Measurements from ENCODE around the gene PIGU. TPM values are rescaled to one million over a fixed set of nuclear protein-coding genes. Genes with fewer than 3 reads are reported as not detected.

The PIGU gene
- total RNA-seq, 1 experiment from 2014 or later, result 25.1 TPM

DNA sequence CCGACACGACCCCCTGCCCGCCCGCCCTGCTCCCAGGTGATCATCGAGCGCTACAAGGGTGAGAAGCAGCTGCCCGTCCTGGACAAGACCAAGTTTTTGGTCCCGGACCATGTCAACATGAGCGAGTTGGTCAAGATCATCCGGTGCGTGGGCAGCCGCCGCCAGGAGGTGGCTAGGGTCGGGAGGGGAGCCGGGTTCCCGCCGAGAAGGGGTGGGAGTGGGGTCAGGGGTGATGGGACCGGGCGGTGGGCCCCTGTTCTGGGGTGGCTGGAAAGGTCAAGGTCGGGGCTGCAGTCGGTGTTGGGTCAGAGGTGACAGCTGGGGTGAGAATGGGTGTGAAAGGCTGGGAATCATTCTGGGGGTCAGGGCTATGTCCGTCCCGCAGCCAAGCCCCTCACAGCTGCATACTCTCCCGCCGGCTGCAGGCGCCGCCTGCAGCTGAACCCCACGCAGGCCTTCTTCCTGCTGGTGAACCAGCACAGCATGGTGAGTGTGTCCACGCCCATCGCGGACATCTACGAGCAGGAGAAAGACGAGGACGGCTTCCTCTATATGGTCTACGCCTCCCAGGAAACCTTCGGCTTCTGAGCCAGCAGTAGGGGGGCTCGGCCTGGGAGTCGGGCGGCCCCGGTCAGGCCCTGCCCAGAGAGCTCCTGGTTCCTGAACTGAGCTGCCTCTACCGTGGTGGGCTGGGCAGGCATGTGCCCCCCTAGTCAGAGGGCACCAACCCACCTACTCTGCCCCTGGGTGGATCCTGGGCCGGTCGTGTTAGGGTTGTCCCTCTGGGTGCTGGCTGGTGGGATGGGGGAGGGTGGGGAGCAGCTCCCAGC, 117.4 kb downstream of the PIGU start:
- no peaks in the 10 kb centered on the region for H3K79me2 ChIP-seq (ENCODE audit: insufficient read depth, low read length)
- no peaks in the 10 kb centered on the region for H3K36me3 ChIP-seq (ENCODE audit: control insufficient read depth in 1 of 2, insufficient read depth in 2 of 2, low read length in 2 of 2)
- ATAC-seq (no peak), DNase-seq (ENCODE audit: low read depth, low spot score) (no peak)
- POLR2A ChIA-PET, result interaction anchor here (0.7 kb wide), 1 partner anchor 172 kb away, joined by 3 read pairs; no protein-coding TSS in a partner anchor
- H3K4me1 ChIP-seq (ENCODE audit: control insufficient read depth in 1 of 2, insufficient read depth in 2 of 2, low read length in 2 of 2), result no peaks in the 10 kb centered on the region
- no peak for TF ChIP-seq EZH2phosphoT487 (IDR thresholded peaks at IDR 0.05; ENCODE audit: borderline replicate concordance)
- TF ChIP-seq ELF1 (IDR thresholded peaks at IDR 0.05; ENCODE audit: borderline replicate concordance, low read depth), result no peak
- no peak for TF ChIP-seq FOSL1 (IDR thresholded peaks at IDR 0.05; ENCODE audit: low read depth)
- TF ChIP-seq SP1 (IDR thresholded peaks at IDR 0.05; ENCODE audit: low read depth), result no peak
- TF ChIP-seq YY1 (IDR thresholded peaks at IDR 0.05; ENCODE audit: extremely low read depth, insufficient replicate concordance, low read depth, low read length), result no peak
- no peak for TF ChIP-seq SRF (IDR thresholded peaks at IDR 0.05; ENCODE audit: low read depth)
- TF ChIP-seq, protein P1, sequence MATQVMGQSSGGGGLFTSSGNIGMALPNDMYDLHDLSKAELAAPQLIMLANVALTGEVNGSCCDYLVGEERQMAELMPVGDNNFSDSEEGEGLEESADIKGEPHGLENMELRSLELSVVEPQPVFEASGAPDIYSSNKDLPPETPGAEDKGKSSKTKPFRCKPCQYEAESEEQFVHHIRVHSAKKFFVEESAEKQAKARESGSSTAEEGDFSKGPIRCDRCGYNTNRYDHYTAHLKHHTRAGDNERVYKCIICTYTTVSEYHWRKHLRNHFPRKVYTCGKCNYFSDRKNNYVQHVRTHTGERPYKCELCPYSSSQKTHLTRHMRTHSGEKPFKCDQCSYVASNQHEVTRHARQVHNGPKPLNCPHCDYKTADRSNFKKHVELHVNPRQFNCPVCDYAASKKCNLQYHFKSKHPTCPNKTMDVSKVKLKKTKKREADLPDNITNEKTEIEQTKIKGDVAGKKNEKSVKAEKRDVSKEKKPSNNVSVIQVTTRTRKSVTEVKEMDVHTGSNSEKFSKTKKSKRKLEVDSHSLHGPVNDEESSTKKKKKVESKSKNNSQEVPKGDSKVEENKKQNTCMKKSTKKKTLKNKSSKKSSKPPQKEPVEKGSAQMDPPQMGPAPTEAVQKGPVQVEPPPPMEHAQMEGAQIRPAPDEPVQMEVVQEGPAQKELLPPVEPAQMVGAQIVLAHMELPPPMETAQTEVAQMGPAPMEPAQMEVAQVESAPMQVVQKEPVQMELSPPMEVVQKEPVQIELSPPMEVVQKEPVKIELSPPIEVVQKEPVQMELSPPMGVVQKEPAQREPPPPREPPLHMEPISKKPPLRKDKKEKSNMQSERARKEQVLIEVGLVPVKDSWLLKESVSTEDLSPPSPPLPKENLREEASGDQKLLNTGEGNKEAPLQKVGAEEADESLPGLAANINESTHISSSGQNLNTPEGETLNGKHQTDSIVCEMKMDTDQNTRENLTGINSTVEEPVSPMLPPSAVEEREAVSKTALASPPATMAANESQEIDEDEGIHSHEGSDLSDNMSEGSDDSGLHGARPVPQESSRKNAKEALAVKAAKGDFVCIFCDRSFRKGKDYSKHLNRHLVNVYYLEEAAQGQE (IDR thresholded peaks at IDR 0.05; ENCODE audit: low read depth), result no peak
- no peak for TF ChIP-seq SIN3A (IDR thresholded peaks at IDR 0.05; ENCODE audit: low read depth)
- TF ChIP-seq, protein P2, sequence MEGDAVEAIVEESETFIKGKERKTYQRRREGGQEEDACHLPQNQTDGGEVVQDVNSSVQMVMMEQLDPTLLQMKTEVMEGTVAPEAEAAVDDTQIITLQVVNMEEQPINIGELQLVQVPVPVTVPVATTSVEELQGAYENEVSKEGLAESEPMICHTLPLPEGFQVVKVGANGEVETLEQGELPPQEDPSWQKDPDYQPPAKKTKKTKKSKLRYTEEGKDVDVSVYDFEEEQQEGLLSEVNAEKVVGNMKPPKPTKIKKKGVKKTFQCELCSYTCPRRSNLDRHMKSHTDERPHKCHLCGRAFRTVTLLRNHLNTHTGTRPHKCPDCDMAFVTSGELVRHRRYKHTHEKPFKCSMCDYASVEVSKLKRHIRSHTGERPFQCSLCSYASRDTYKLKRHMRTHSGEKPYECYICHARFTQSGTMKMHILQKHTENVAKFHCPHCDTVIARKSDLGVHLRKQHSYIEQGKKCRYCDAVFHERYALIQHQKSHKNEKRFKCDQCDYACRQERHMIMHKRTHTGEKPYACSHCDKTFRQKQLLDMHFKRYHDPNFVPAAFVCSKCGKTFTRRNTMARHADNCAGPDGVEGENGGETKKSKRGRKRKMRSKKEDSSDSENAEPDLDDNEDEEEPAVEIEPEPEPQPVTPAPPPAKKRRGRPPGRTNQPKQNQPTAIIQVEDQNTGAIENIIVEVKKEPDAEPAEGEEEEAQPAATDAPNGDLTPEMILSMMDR (IDR thresholded peaks at IDR 0.05 in 2 of 3, conservative IDR thresholded peaks at IDR 0.05 in 1 of 3; ENCODE audit: borderline replicate concordance in 1 of 3, insufficient read depth in 1 of 3, low read depth in 2 of 3, low read length in 2 of 3), result no peak
- no peak for TF ChIP-seq ZNF274 (IDR thresholded peaks at IDR 0.05; ENCODE audit: low read depth, low read length)
- no peak for TF ChIP-seq POLR2AphosphoS5 (IDR thresholded peaks at IDR 0.05; ENCODE audit: low read depth, low read length)
- TF ChIP-seq CBX3 (IDR thresholded peaks at IDR 0.05; ENCODE audit: low read depth), result no peak
- no peak for TF ChIP-seq EGR1 (IDR thresholded peaks at IDR 0.05; ENCODE audit: low read depth)
- H3K4me3 ChIP-seq (replicated peaks in 1 of 2; ENCODE audit: low read depth in 1 of 2, low read length in 2 of 2), result no peak overlapping the region
- CTCF ChIA-PET, result no interaction called here
- intact Hi-C loops (cut with micrococcal nuclease), result no loop called here
- no peak overlapping the region for H3K9ac ChIP-seq (ENCODE audit: low read length)
- no peak overlapping the region for H3K4me2 ChIP-seq (ENCODE audit: low read length)
- no TSS peak for BruUV-seq (replicated peaks)
- no peak overlapping the region for H2AFZ ChIP-seq (ENCODE audit: low read depth, low read length, poor library complexity, severe bottlenecking)
- RAD21 ChIA-PET (ENCODE audit: low non-redundant PET in 1 of 2, low total read pairs in 2 of 2, uncharacterized antibody in 2 of 2, unreplicated experiment in 2 of 2), result interaction anchor here in 1 of 2 experiments (0.7 kb wide), 1 partner anchor 24 kb away, joined by 6 read pairs; no protein-coding TSS in a partner anchor
- H3K9me2 ChIP-seq (ENCODE audit: insufficient read depth), result no peaks in the 10 kb centered on the region
- H4K20me1 ChIP-seq (ENCODE audit: insufficient read depth), result no peaks in the 10 kb centered on the region
- H3K27ac ChIP-seq (ENCODE audit: low read depth, low read length), result no peak overlapping the region
- H3K9me3 ChIP-seq (ENCODE audit: control insufficient read depth in 1 of 2, insufficient read depth in 1 of 2, low read depth in 1 of 2, low read length in 2 of 2), result no peaks in the 10 kb centered on the region
- no peaks in the 10 kb centered on the region for H3K27me3 ChIP-seq (ENCODE audit: insufficient read depth, low read length)
